Esophagus muscularis mucosa (tissue), 4 donors: ENCODE results near the gene PRH2. TPM values are rescaled to one million over a fixed set of nuclear protein-coding genes. Genes with fewer than 3 reads are reported as not detected.

ENCODE experiments used
- DNase-seq: peaks from one replicate; pipeline ENCODE4 v3.0.0-alpha.2; 2017; ENCODE audit errors: extremely low spot score
- H3K27ac ChIP-seq, 4 donors: fragments of 200-600 bp; sonication (generic); replicated peaks in 1 of 4; 1 replicate in 3 of 4; 2 replicates in 1 of 4; pipeline ENCODE4 v1.5.1; 2016 to 2019; ENCODE audit warnings: mild to moderate bottlenecking in 1 of 4
- H3K27me3 ChIP-seq, 4 donors: fragments of 200-600 bp; sonication (generic); one replicate each; pipeline versions ENCODE4 v1.5.1 to v1.6.0; 2016 to 2019
- H3K36me3 ChIP-seq, 4 donors: fragments of 200-600 bp; sonication (generic); one replicate each; pipeline ENCODE4 v1.5.1; 2016 to 2019
- H3K4me1 ChIP-seq, 4 donors: fragments of 200-600 bp; sonication (generic); one replicate each; pipeline ENCODE4 v1.5.1; 2016 to 2019
- H3K4me3 ChIP-seq, 4 donors: fragments of 200-600 bp; sonication (generic); 1 replicate in 2 of 4; 2 replicates in 2 of 4; pipeline ENCODE4 v1.5.1; 2016 to 2019; ENCODE audit warnings: mild to moderate bottlenecking in 4 of 4, moderate library complexity in 1 of 4
- H3K9me3 ChIP-seq, 4 donors: fragments of 200-600 bp; sonication (generic); 1 replicate in 3 of 4; 2 replicates in 1 of 4; pipeline ENCODE4 v1.5.1; 2016 to 2019
- CTCF ChIP-seq, 3 experiments: fragments of 200-600 bp in 2 of 3; fragments of 450-650 bp in 1 of 3; sonication (generic) in 2 of 3; IDR thresholded peaks; one replicate each; pipeline ENCODE4 v1.5.1; 2017 to 2019; ENCODE audit warnings: antibody characterized with exemption in 3 of 3, mild to moderate bottlenecking in 2 of 3, moderate library complexity in 1 of 3
- EP300 ChIP-seq: sonication (generic); formaldehyde crosslinking; IDR thresholded peaks from one replicate; pipeline ENCODE4 v1.6.1; 2017; ENCODE audit warnings: antibody characterized with exemption
- POLR2A ChIP-seq: fragments of 450-650 bp; IDR thresholded peaks from one replicate; pipeline ENCODE4 v1.6.1; 2017; ENCODE audit warnings: antibody characterized with exemption, moderate library complexity, mild to moderate bottlenecking, low read depth
- POLR2AphosphoS5 ChIP-seq, 2 donors: sonication (generic); formaldehyde crosslinking; IDR thresholded peaks; one replicate each; pipeline ENCODE4 v1.6.1; 2017; ENCODE audit warnings: antibody characterized with exemption in 2 of 2
- WGBS: methylation state at CpG from one replicate; pipeline ENCODE4 v1.1.5; 2018; 5-methylcytosine and 5-hydroxymethylcytosine counted together
- intact Hi-C: fragments of 100-400 bp; cut with DNase I; formaldehyde crosslinking; loops from one replicate; pipeline ENCODE4 v1.15.1; 2023
- total RNA-seq, 4 donors: library from RNA; depleted of rRNA; stranded (reverse); fragments of >200 nt; gene quantifications; one replicate each; pipeline versions ENCODE4 v1.1.0 to v1.2.1, GENCODE V29; 2016

Gene PRH2
- total RNA-seq, 4 donors from 2014 or later, result not detected

DNA sequence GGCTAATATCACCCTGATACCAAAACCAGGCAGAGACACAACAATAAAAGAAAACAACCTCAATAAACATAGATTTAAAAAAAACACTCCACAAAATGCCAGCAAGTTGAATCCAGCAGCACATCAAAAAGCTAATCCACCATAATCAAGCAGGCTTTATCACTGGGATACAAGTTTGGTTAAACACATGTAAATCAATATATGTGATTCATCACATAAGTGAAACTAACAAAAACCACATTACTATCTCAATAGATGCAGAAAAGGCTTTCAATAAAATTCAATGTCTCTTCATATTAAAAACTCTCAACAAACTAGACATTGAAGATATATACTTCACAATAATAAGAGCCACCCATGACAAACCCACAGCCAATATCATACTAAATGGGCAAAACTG is 27.0 kb downstream of the PRH2 start:
- no peak for TF ChIP-seq CTCF (IDR thresholded peaks at IDR 0.05)
- no peak for TF ChIP-seq POLR2AphosphoS5 (IDR thresholded peaks at IDR 0.05)
- TF ChIP-seq POLR2A, result no peak
- H3K4me1 ChIP-seq, result no peaks in the 10 kb centered on the region
- peaks cover 0 to 7% (median 4%) of the 10 kb centered on the region in 4 donors for H3K9me3 ChIP-seq
- intact Hi-C loops, result no loop called here
- H3K4me3 ChIP-seq, result no peak overlapping the region
- H3K27ac ChIP-seq, result no peak overlapping the region
- no peak for DNase-seq
- H3K27me3 ChIP-seq, result no peaks in the 10 kb centered on the region
- H3K36me3 ChIP-seq, result no peaks in the 10 kb centered on the region

DNA sequence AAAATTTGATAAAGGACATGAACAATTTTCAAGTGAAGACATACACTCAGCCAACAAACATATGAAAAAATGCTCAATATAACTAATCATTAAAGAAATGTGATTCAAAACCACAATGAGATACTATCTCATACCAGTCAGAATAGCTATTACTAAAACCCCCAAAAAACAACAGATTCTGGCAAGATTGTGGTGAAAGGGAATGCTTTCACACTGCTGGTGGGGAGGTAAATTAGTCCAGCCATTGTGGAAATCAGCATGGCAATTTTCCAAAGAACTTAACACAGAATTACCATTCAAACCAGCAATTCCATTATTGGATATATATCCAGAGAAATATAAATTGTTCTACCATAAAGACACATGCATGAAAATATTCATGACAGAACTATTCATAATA is 28.7 kb downstream of the PRH2 start:
- Histone ChIP-seq H3K4me3 (no peak overlapping the region), H3K27me3 (no peaks in the 10 kb centered on the region), H3K36me3 (peaks cover 0 to 4% (median 0%) of the 10 kb centered on the region in 4 donors), H3K27ac (no peak overlapping the region), H3K4me1 (no peaks in the 10 kb centered on the region), H3K9me3 (peaks cover 0 to 7% (median 4%) of the 10 kb centered on the region in 4 donors)
- intact Hi-C loops, result no loop called here
- no peak for DNase-seq
- no peak for TF ChIP-seq POLR2AphosphoS5 (IDR thresholded peaks at IDR 0.05)
- no peak for TF ChIP-seq POLR2A
- TF ChIP-seq EP300, result no peak
- TF ChIP-seq CTCF (IDR thresholded peaks at IDR 0.05), result no peak

- no peak for DNase-seq
- no peak for TF ChIP-seq POLR2A
Observed at GRCh38 chr12:10959804-10960203, 30.8 kb downstream of the PRH2 start.

GRCh38 chr12:10960211-10960610 is 31.2 kb downstream of the PRH2 start:
- no peak overlapping the region for H3K4me3 ChIP-seq
- H3K4me1 ChIP-seq, result no peaks in the 10 kb centered on the region
- 77% methylated on average over 4 of the region's 4 CpGs for WGBS
- peaks cover 0 to 4% (median 0%) of the 10 kb centered on the region in 4 donors for H3K36me3 ChIP-seq
- TF ChIP-seq POLR2AphosphoS5 (IDR thresholded peaks at IDR 0.05) (no peak), EP300 (no peak), CTCF (IDR thresholded peaks at IDR 0.05) (no peak), POLR2A (no peak)
- intact Hi-C loops, result no loop called here
- H3K27ac ChIP-seq, result no peak overlapping the region
- no peak for DNase-seq
- H3K9me3 ChIP-seq, result peaks cover 0 to 7% (median 2%) of the 10 kb centered on the region in 4 donors
- no peaks in the 10 kb centered on the region for H3K27me3 ChIP-seq

More at GRCh38 chr12:10959804-10960203, 30.8 kb downstream of the PRH2 start:
- no peak overlapping the region for H3K27ac ChIP-seq
- no peak overlapping the region for H3K4me3 ChIP-seq
- peaks cover 0 to 4% (median 0%) of the 10 kb centered on the region in 4 donors for H3K36me3 ChIP-seq
- peaks cover 0 to 7% (median 4%) of the 10 kb centered on the region in 4 donors for H3K9me3 ChIP-seq
- intact Hi-C loops, result no loop called here
- WGBS, result 82% methylated on average over 2 of the region's 2 CpGs
- H3K4me1 ChIP-seq, result no peaks in the 10 kb centered on the region
- H3K27me3 ChIP-seq, result no peaks in the 10 kb centered on the region

GRCh38 chr12:10965476-10965875 is 36.4 kb downstream of the PRH2 start:
- H3K4me1 ChIP-seq, result peaks cover 5 to 10% (median 9%) of the 10 kb centered on the region in 4 donors
- peaks cover 0 to 4% (median 0%) of the 10 kb centered on the region in 4 donors for H3K36me3 ChIP-seq
- intact Hi-C loops, result no loop called here
- H3K4me3 ChIP-seq, result no peak overlapping the region
- no peak for TF ChIP-seq POLR2A
- no peak for TF ChIP-seq CTCF (IDR thresholded peaks at IDR 0.05)
- TF ChIP-seq EP300, result no peak
- no peak for TF ChIP-seq POLR2AphosphoS5 (IDR thresholded peaks at IDR 0.05)
- H3K27ac ChIP-seq, result no peak overlapping the region
- H3K9me3 ChIP-seq, result no peaks in the 10 kb centered on the region
- H3K27me3 ChIP-seq, result no peaks in the 10 kb centered on the region
- DNase-seq, result no peak
- 100% methylated on average over 1 of the region's 1 CpG for WGBS
